H1 (cell line): ENCODE measurements around the gene CNST. TPM values are rescaled to one million over a fixed set of nuclear protein-coding genes. Genes with fewer than 3 reads are reported as not detected.

Experiments
- CTCF ChIA-PET: fragments of 300-600 bp; sonication (Branson Sonifier 250); formaldehyde crosslinking; loops from one replicate; lab custom pipeline; 2021; ENCODE audit not compliant: partially characterized antibody; lab: Charles Lee
- POLR2A ChIA-PET: fragments of 300-600 bp; sonication (Branson Sonifier 250); formaldehyde crosslinking; loops from one replicate; lab custom pipeline; 2021; ENCODE audit warnings: inconsistent platforms; ENCODE audit not compliant: partially characterized antibody; lab: Charles Lee
- DNase-seq, 2 experiments: peaks; one replicate each; pipeline versions ENCODE4 v3.0.0 to v3.0.0-alpha.2; 2010 to 2022; ENCODE audit warnings: low spot score in 2 of 2, low read depth in 1 of 2, mixed read lengths in 1 of 2
- FAIRE-seq: peaks from 2 replicates; lab custom pipeline; 2011; peaks lifted over from hg19 to GRCh38; lab: Jason Lieb, UNC
- H2AFZ ChIP-seq: 2 replicates; pipeline ENCODE4 v1.8.1; 2012; ENCODE audit warnings: low read length, inconsistent platforms
- H2AK5ac ChIP-seq: 2 replicates; pipeline ENCODE4 v1.6.1; 2013; ENCODE audit warnings: low read depth, low read length
- H2BK120ac ChIP-seq: replicated peaks from 2 replicates; pipeline ENCODE3; 2013; ENCODE audit warnings: low read depth, low read length, inconsistent platforms
- H2BK12ac ChIP-seq: 2 replicates; pipeline ENCODE4 v1.6.1; 2013; ENCODE audit warnings: low read depth, low read length
- H2BK15ac ChIP-seq: 2 replicates; pipeline ENCODE4 v1.6.1; 2013; ENCODE audit warnings: low read length
- H2BK20ac ChIP-seq: 2 replicates; pipeline ENCODE4 v1.6.1; 2013; ENCODE audit warnings: low read length
- H2BK5ac ChIP-seq: 2 replicates; pipeline ENCODE4 v1.6.1; 2013; ENCODE audit warnings: low read depth, low read length
- H3K14ac ChIP-seq: 2 replicates; pipeline ENCODE4 v1.6.1; 2013; ENCODE audit warnings: inconsistent platforms; ENCODE audit not compliant: insufficient read length
- H3K18ac ChIP-seq: 2 replicates; pipeline ENCODE4 v1.6.1; 2013; ENCODE audit warnings: low read length; ENCODE audit errors: extremely low read depth
- H3K23ac ChIP-seq: 2 replicates; pipeline ENCODE4 v1.6.1; 2013; ENCODE audit warnings: inconsistent platforms; ENCODE audit not compliant: insufficient read length
- H3K23me2 ChIP-seq: 2 replicates; pipeline ENCODE4 v1.6.1; 2013; ENCODE audit warnings: low read depth, low read length
- H3K27ac ChIP-seq: 2 replicates; pipeline ENCODE4 v1.6.1; 2011; ENCODE audit warnings: low read depth, low read length, inconsistent platforms
- H3K27me3 ChIP-seq, 4 experiments: replicated peaks in 1 of 4; 1 replicate in 1 of 4; 2 replicates in 3 of 4; pipeline versions ENCODE4 v1.6.1 to v1.8.1; 2011 to 2013; ENCODE audit warnings: low read length in 3 of 4, mild to moderate bottlenecking in 3 of 4, inconsistent platforms in 2 of 4, mixed read lengths in 2 of 4, moderate library complexity in 1 of 4; ENCODE audit not compliant: control insufficient read depth in 3 of 4, insufficient read depth in 3 of 4; ENCODE audit errors: extremely low read depth in 1 of 4
- H3K36me3 ChIP-seq, 4 experiments: 2 replicates each; pipeline versions ENCODE4 v1.6.1 to v1.8.1; 2011 to 2013; ENCODE audit warnings: mild to moderate bottlenecking in 4 of 4, low read length in 3 of 4, moderate library complexity in 2 of 4, control low read depth in 1 of 4, inconsistent platforms in 1 of 4; ENCODE audit not compliant: insufficient read depth in 4 of 4, control insufficient read depth in 2 of 4
- H3K4ac ChIP-seq: replicated peaks from 2 replicates; pipeline ENCODE3; 2013; ENCODE audit warnings: low read length, low read depth, mixed read lengths, inconsistent platforms; ENCODE audit not compliant: insufficient read length
- H3K4me1 ChIP-seq, 4 experiments: replicated peaks in 1 of 4; 1 replicate in 1 of 4; 2 replicates in 3 of 4; pipeline versions ENCODE4 v1.6.1 to v1.8.1; 2011 to 2013; ENCODE audit warnings: low read length in 3 of 4, inconsistent platforms in 2 of 4, mixed read lengths in 1 of 4; ENCODE audit not compliant: insufficient read depth in 4 of 4, control insufficient read depth in 3 of 4
- H3K4me2 ChIP-seq, 2 experiments: 2 replicates each; pipeline versions ENCODE4 v1.6.1 to v1.8.1; 2011 to 2013; ENCODE audit warnings: low read depth in 2 of 2, low read length in 2 of 2, control low read depth in 1 of 2, inconsistent platforms in 1 of 2, mild to moderate bottlenecking in 1 of 2; ENCODE audit not compliant: insufficient read depth in 1 of 2
- H3K4me3 ChIP-seq, 4 experiments: fragments of 200-600, 300-600 bp in 1 of 4; sonication (generic), shearing (Covaris generic), sonication (Bioruptor Twin) in 1 of 4; 2 replicates each; pipeline versions ENCODE4 v1.5.1 to v1.8.1; 2011 to 2016; ENCODE audit warnings: low read length in 4 of 4, low read depth in 3 of 4, control low read depth in 2 of 4, inconsistent platforms in 2 of 4, mild to moderate bottlenecking in 2 of 4, mixed read lengths in 1 of 4, moderate library complexity in 1 of 4; ENCODE audit not compliant: insufficient read depth in 2 of 4; ENCODE audit errors: extremely low read depth in 1 of 4
- H3K56ac ChIP-seq: replicated peaks from 2 replicates; pipeline ENCODE3; 2013; ENCODE audit warnings: low read depth, mild to moderate bottlenecking, mixed read lengths, low read length, inconsistent platforms; ENCODE audit not compliant: insufficient read length
- H3K79me1 ChIP-seq: 2 replicates; pipeline ENCODE4 v1.6.1; 2013; ENCODE audit warnings: low read depth, low read length, control low read depth
- H3K79me2 ChIP-seq, 2 experiments: 2 replicates each; pipeline versions ENCODE4 v1.6.1 to v1.8.1; 2012 to 2013; ENCODE audit warnings: low read length in 2 of 2, mild to moderate bottlenecking in 2 of 2, inconsistent platforms in 1 of 2; ENCODE audit not compliant: insufficient read depth in 2 of 2, control insufficient read depth in 1 of 2
- H3K9ac ChIP-seq, 4 experiments: replicated peaks in 1 of 4; 1 replicate in 1 of 4; 2 replicates in 3 of 4; pipeline versions ENCODE4 v1.6.1 to v1.8.1; 2011 to 2013; ENCODE audit warnings: low read depth in 3 of 4, low read length in 3 of 4, control low read depth in 2 of 4, mild to moderate bottlenecking in 2 of 4, moderate library complexity in 2 of 4, inconsistent platforms in 1 of 4; ENCODE audit errors: extremely low read depth in 1 of 4
- H3K9me3 ChIP-seq, 2 experiments: 2 replicates each; pipeline versions ENCODE4 v1.6.1 to v1.8.1; 2012 to 2013; ENCODE audit warnings: mild to moderate bottlenecking in 2 of 2, moderate library complexity in 2 of 2, control low read depth in 1 of 2, inconsistent platforms in 1 of 2, low read depth in 1 of 2, low read length in 1 of 2, mixed read lengths in 1 of 2; ENCODE audit not compliant: insufficient read depth in 2 of 2
- H4K20me1 ChIP-seq, 2 experiments: replicated peaks in 1 of 2; 2 replicates each; pipeline versions ENCODE3 to v1.8.1; 2011 to 2013; ENCODE audit warnings: inconsistent platforms in 2 of 2, low read length in 2 of 2, mild to moderate bottlenecking in 1 of 2; ENCODE audit not compliant: insufficient read depth in 2 of 2, control insufficient read depth in 1 of 2
- H4K5ac ChIP-seq: 2 replicates; pipeline ENCODE4 v1.6.1; 2013; ENCODE audit warnings: low read length, low read depth, mixed read lengths, inconsistent platforms; ENCODE audit not compliant: insufficient read length
- H4K8ac ChIP-seq: 2 replicates; pipeline ENCODE4 v1.8.0; 2013; ENCODE audit warnings: mild to moderate bottlenecking, moderate library complexity, low read length, inconsistent platforms; ENCODE audit not compliant: insufficient read depth; ENCODE audit errors: extremely low read depth
- H4K91ac ChIP-seq: replicated peaks from 2 replicates; pipeline ENCODE3; 2013; ENCODE audit warnings: low read length, mixed read lengths, inconsistent platforms; ENCODE audit not compliant: insufficient read length
- BCL11A ChIP-seq, 2 experiments: IDR thresholded peaks; one replicate each; pipeline ENCODE4 v1.6.1; 2011; ENCODE audit warnings: low read depth in 2 of 2, low read length in 2 of 2, mild to moderate bottlenecking in 2 of 2
- BRCA1 ChIP-seq: IDR thresholded peaks from 2 replicates; pipeline ENCODE4 v1.6.1; 2012; ENCODE audit warnings: low read depth, low read length, improper control_type of control experiment
- CBX8 ChIP-seq: fragments of 300-800, 300-1000 bp; sonication (generic); IDR thresholded peaks from 2 replicates; pipeline ENCODE4 v1.7.1; 2016; ENCODE audit warnings: low read depth, low read length, borderline replicate concordance
- CHD2 ChIP-seq: IDR thresholded peaks from 2 replicates; pipeline ENCODE4 v1.6.1; 2012; ENCODE audit warnings: low read length, improper control_type of control experiment
- CTBP2 ChIP-seq: IDR thresholded peaks from 2 replicates; pipeline ENCODE4 v1.7.0; 2011; ENCODE audit warnings: borderline replicate concordance, mild to moderate bottlenecking, moderate library complexity, mixed read lengths, low read length; ENCODE audit not compliant: insufficient read depth, insufficient read length
- EP300 ChIP-seq, 2 experiments: IDR thresholded peaks; 1 replicate in 1 of 2; 2 replicates in 1 of 2; pipeline ENCODE4 v1.6.1; 2011 to 2012; ENCODE audit warnings: low read depth in 2 of 2, low read length in 2 of 2, mild to moderate bottlenecking in 2 of 2, borderline replicate concordance in 1 of 2, inconsistent platforms in 1 of 2, moderate library complexity in 1 of 2
- KDM1A ChIP-seq: fragments of 200-600, 300-600 bp; sonication (generic); IDR thresholded peaks from 2 replicates; pipeline ENCODE4 v1.7.1; 2016; ENCODE audit warnings: mild to moderate bottlenecking, low read length, borderline replicate concordance
- KDM5A ChIP-seq: fragments of 200-600 bp; IDR thresholded peaks from 2 replicates; pipeline ENCODE4 v1.7.1; 2012; ENCODE audit warnings: mild to moderate bottlenecking, low read length, inconsistent platforms, mixed read lengths
- SAP30 ChIP-seq: fragments of 300-600 bp; sonication (generic); IDR thresholded peaks from 2 replicates; pipeline ENCODE4 v1.7.1; 2012; ENCODE audit warnings: low read length, moderate library complexity, mild to moderate bottlenecking, inconsistent platforms; ENCODE audit not compliant: insufficient read depth, insufficient replicate concordance
- TAF1 ChIP-seq: IDR thresholded peaks from 2 replicates; pipeline ENCODE4 v1.6.1; 2011; ENCODE audit warnings: mild to moderate bottlenecking, low read depth, low read length
- TAF7 ChIP-seq: optimal IDR thresholded peaks from 2 replicates; pipeline ENCODE3; 2011; ENCODE audit warnings: low read depth, mild to moderate bottlenecking, inconsistent platforms, low read length, moderate library complexity, borderline replicate concordance
- YY1 ChIP-seq: IDR thresholded peaks from 2 replicates; pipeline ENCODE4 v1.6.1; 2011; ENCODE audit warnings: low read depth, mild to moderate bottlenecking, low read length
- WGBS, 2 experiments: shearing (Covaris generic) in 1 of 2; methylation state at CpG; one replicate each; pipeline versions ENCODE4 v1.1.6 to v1.1.7; 2013 to 2015; ENCODE audit warnings: low lambda C conversion rate in 2 of 2, mixed read lengths in 2 of 2, inconsistent platforms in 1 of 2, low coverage in 1 of 2, missing lambda C conversion rate in 1 of 2; ENCODE audit not compliant: insufficient replicate concordance in 2 of 2, insufficient coverage in 1 of 2, insufficient read length in 1 of 2; ENCODE audit errors: extremely low coverage in 1 of 2, missing lambda C conversion rate in 1 of 2; 5-methylcytosine and 5-hydroxymethylcytosine counted together
- polyA plus RNA-seq, 7 experiments: library from polyadenylated mRNA; depleted of rRNA in 3 of 7; stranded (reverse) in 5 of 7; unstranded in 2 of 7; fragments of >200 nt in 5 of 7; fragments of 200-250 nt in 2 of 7; gene quantifications; 1 replicate in 5 of 7; 2 replicates in 1 of 7; 4 replicates in 1 of 7; pipeline versions ENCODE4 v1.2.1 to v1.2.3, GENCODE V29; 2011 to 2013; ENCODE audit warnings: missing spikeins in 2 of 7, mixed read lengths in 2 of 7
- total RNA-seq: library from RNA; stranded (reverse); fragmentation: NEBNext Ultra II Directional; extraction: Animal tissue kit (Norgen Biotek cat#: 25700); gene quantifications from 2 replicates; pipeline ENCODE4 v1.2.1, GENCODE V29; 2021
- TF ChIP-seq, protein P1 (sequence below): IDR thresholded peaks from 2 replicates; pipeline ENCODE4 v1.6.1; 2012; ENCODE audit warnings: inconsistent platforms

Gene CNST
- total and polyA plus RNA-seq, 2 of the 8 experiments (the other 6 are each of a cell fraction or from before 2014, with no cell fraction given) = 5.3 to 21.3 TPM

- Histone ChIP-seq H3K9me3 (no peaks in the 10 kb centered on the region), H3K14ac (no peak overlapping the region), H3K56ac (no peak overlapping the region), H3K79me2 (0 out of 4 replicates have a peak, but pooled peaks cover 0 to 3% of the 10 kb centered on the region in 2 experiments), H2BK20ac (no peak overlapping the region), H3K4me3 (no peak overlapping the region), H4K5ac (no peak overlapping the region), H3K4me2 (no peak overlapping the region), H3K4ac (no peak overlapping the region), H4K91ac (no peak overlapping the region), H2BK5ac (no peak overlapping the region), H3K23ac (no peak overlapping the region), H4K8ac (no peak overlapping the region), H3K27ac (no peak overlapping the region), H2BK15ac (no peak overlapping the region), H2AFZ (no peak overlapping the region), H3K79me1 (no peaks in the 10 kb centered on the region; the same call in 1 of the 2 replicates), H3K9ac (no peak overlapping the region), H4K20me1 (peaks cover 1 to 2% of the 10 kb centered on the region in 2 experiments), H2AK5ac (no peak overlapping the region), H2BK120ac (no peak overlapping the region), H3K23me2 (no peaks in the 10 kb centered on the region), H2BK12ac (no peak overlapping the region), H3K27me3 (no peaks in the 10 kb centered on the region), H3K18ac (no peak overlapping the region), H3K36me3 (no peaks in the 10 kb centered on the region), H3K4me1 (no peaks in the 10 kb centered on the region)
- no peak for FAIRE-seq
- ChIA-PET CTCF (interaction anchor here (0.7 to 2.1 kb wide), 6 partner anchors 8 to 150 kb away, joined by 3 to 6 read pairs (median 4); partner anchors contain the start of genes CNST and TFB2M), POLR2A (interaction anchor here (0.6 kb wide), 1 partner anchor 25 kb away, joined by 3 read pairs; no protein-coding TSS in a partner anchor)
- 84% methylated on average over 4 of the region's 4 CpGs; no CpG with 5 or more reads in 1 of the 2 experiments for WGBS, 2 experiments
- no peak for DNase-seq
- TF ChIP-seq BCL11A (IDR thresholded peaks at IDR 0.05; ENCODE audit: low read depth in 2 of 2, low read length in 2 of 2) (no peak), TAF1 (no peak), CHD2 (no peak), KDM5A (no peak), TAF7 (no peak), CTBP2 (no peak), YY1 (no peak), SAP30 (no peak), KDM1A (no peak), BRCA1 (no peak), EP300 (IDR thresholded peaks at IDR 0.05; ENCODE audit: borderline replicate concordance in 1 of 2, low read depth in 2 of 2, low read length in 2 of 2) (no peak), CBX8 (no peak)
- TF ChIP-seq, protein P1, sequence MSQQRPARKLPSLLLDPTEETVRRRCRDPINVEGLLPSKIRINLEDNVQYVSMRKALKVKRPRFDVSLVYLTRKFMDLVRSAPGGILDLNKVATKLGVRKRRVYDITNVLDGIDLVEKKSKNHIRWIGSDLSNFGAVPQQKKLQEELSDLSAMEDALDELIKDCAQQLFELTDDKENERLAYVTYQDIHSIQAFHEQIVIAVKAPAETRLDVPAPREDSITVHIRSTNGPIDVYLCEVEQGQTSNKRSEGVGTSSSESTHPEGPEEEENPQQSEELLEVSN = no peak
Observed at GRCh38 chr1:246599315-246599714, 33.1 kb downstream of the CNST start.
